ENCODE data around the gene CD79A.

The CD79A gene

GRCh38 chr19:41876847-41877832 lies at the start of gene CD79A:
Gene CD79A, plus strand, starts transcription at chr19:41877279. Its CDS starts 26 bp downstream, at chr19:41877305.
- DNase-seq = no peak

GRCh38 chr19:41837981-41838708 lies 38.9 kb upstream of the CD79A start:
- no peak for DNase-seq

- DNase-seq = no peak
Measured at GRCh38 chr19:41839211-41839610, 37.9 kb upstream of the CD79A start.

- no peak for DNase-seq
Measured at GRCh38 chr19:41843371-41843770, 33.7 kb upstream of the CD79A start.

GRCh38 chr19:41844601-41845000 lies 32.5 kb upstream of the CD79A start, which contains the start of gene LYPD4:
Gene LYPD4, minus strand, starts transcription at chr19:41844683. Its CDS starts 5,398 bp downstream, at chr19:41839285.
- DNase-seq = no peak

- no peak for DNase-seq
Measured at GRCh38 chr19:41845001-41845050, 32.3 kb upstream of the CD79A start, which contains the start of gene DMRTC2. Gene DMRTC2, plus strand, starts transcription at chr19:41845042. Its CDS starts 2,387 bp downstream, at chr19:41847429.

- no peak for DNase-seq
Measured at GRCh38 chr19:41845051-41845590, 32.0 kb upstream of the CD79A start.

- no peak for DNase-seq
Measured at GRCh38 chr19:41847351-41848105, 29.6 kb upstream of the CD79A start.

GRCh38 chr19:41848666-41849065 lies 28.4 kb upstream of the CD79A start:
- DNase-seq = no peak

GRCh38 chr19:41849067-41849466 lies 28.0 kb upstream of the CD79A start:
- no peak for DNase-seq

- DNase-seq = no peak
Measured at GRCh38 chr19:41850381-41850780, 26.7 kb upstream of the CD79A start.

GRCh38 chr19:41851456-41851855 lies 25.6 kb upstream of the CD79A start:
- no peak for DNase-seq

- DNase-seq = no peak
Measured at GRCh38 chr19:41853344-41853743, 23.7 kb upstream of the CD79A start.

GRCh38 chr19:41853768-41854167 lies 23.3 kb upstream of the CD79A start:
- no peak for DNase-seq

- DNase-seq = no peak
Measured at GRCh38 chr19:41859213-41859617, 17.9 kb upstream of the CD79A start.

GRCh38 chr19:41859618-41860418 lies 17.3 kb upstream of the CD79A start, which contains the start of gene RPS19:
Gene RPS19, plus strand, starts transcription at chr19:41860255. Its CDS starts 520 bp downstream, at chr19:41860775.
- peak; percentile 98 for DNase-seq

GRCh38 chr19:41860419-41861115 lies 16.5 kb upstream of the CD79A start:
- DNase-seq = peak in 1 of 2 experiments; percentile 46

GRCh38 chr19:41861116-41861768 lies 15.8 kb upstream of the CD79A start:
- no peak for DNase-seq

- no peak for DNase-seq
Measured at GRCh38 chr19:41861846-41862245, 15.2 kb upstream of the CD79A start.

- DNase-seq = no peak
Measured at GRCh38 chr19:41862445-41862986, 14.6 kb upstream of the CD79A start.
